Smooth muscle cell of the coronary artery (primary cell): ENCODE data around the gene PPIL1. TPM values are rescaled to one million over a fixed set of nuclear protein-coding genes. Genes with fewer than 3 reads are reported as not detected.

Experiments
- total RNA-seq: library from RNA; depleted of rRNA; stranded (reverse); fragments of >200 nt; gene quantifications from 2 replicates; pipeline ENCODE4 v1.2.3, GENCODE V29; 2014; ENCODE audit warnings: low replicate concordance

PPIL1 gene
- 5.7 and 26.2 TPM in 2 replicates for total RNA-seq

DNA sequence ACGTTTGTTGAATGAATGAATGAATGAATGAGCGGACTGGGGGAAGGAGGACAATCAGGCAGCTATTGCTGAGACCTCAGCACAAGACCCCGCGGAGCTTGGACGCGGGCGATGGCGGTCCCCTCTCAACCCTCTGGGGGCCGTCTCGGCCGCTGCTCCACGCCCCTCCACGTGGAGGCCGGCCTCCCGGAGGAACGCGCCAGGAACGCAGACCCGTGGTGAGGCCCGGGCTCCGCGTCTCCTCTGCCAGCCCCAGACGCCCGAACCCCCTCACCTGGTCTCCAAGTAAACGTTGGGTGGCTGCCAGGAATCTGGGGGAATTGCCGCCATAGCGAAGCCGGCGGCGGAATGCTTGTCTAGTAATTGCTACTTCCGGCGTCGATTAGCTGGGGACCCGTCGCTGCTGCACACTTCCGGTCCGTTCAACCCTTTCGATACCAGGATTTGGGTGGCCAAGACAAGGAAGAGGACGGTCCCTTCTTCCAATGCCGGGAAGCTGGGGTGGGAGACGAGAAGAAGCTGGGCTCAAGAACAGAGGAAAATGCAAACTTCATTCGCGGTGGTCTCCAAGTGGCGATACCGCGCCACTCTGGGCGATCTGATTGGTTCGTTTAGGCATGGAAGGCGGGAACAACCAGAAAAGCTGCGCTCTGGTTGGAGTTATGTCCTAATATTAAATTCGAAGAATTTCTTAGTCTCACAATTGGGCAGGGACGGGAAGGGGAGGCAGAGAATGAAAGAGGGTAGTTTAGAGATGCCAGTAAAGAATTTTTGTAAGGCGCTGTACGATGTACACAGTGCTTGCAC lies at the start of gene PPIL1:
Gene PPIL1 (minus strand): TSS at position 361 of the 807 bp plus-strand sequence. CDS start 31 bp downstream, at position 330.

DNA sequence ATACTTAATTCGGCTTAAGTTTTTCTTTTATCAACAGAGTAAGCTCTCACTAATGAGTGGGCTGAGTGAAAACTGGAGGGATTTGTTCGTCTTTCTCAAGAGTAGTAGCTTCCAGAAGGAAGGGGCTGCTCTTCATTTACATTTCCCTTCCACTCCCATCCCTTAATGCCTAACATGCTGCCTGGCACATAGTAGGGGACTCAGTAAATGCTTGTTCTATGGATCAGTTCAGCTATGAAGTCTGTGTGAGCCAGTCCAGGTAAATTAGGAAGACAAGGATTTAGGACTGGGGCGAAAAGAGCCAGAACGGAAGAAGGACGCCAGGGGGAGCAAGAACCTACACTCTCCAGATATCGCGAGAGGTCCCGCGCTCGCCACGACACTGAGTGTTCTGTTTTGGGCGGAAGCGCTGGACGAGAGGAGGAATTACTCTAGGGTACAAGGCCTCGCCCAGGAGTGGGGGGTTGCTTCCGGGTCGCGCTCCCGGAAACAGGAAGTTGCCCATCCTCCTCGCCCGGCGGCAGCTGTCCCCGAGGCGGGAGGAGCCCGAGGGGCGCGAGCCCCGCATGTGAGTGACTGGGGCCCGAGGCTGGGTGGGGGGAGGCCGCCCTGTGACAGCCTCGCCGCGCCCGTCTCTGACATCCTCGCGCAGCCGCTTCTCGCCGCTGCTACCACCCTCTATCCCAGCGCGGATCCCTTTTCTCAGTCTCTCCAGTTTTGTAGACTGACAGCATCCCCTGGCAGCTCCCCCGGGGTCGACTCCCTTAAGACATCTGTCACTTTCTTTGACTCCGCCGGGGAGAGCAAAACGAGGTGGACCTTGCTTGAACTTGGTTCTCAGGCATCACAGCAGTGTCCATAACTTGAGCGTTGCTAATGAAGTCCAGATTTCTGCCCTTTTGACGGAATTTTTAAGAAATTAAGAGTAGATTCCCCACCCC lies 11.1 kb upstream of the PPIL1 start, which contains the start of gene C6orf89:
Gene C6orf89 (plus strand): TSS at position 492 of the 941 bp plus-strand sequence. CDS start 13,493 bp downstream, outside the sequence.

GRCh38 chr6:36838896-36839748 lies 35.5 kb downstream of the PPIL1 start, which contains the start of gene CPNE5:
CPNE5 (minus strand) TSS chr6:36839444; CDS start chr6:36839377, 67 bp downstream.

Other genes starting within 250 kb of the PPIL1 start
- 268 and 362 TPM in 2 replicates for gene CDKN1A, start 196.1 kb downstream of the PPIL1 start, total RNA-seq
- under 0.01 TPM in 1 of 2 replicates, not detected in the other for gene RAB44, start 177.0 kb downstream of the PPIL1 start, total RNA-seq
- 0.08 TPM in 1 of 2 replicates, not detected in the other for gene CPNE5, start 35.4 kb downstream of the PPIL1 start, total RNA-seq
- 21.6 and 36.2 TPM in 2 replicates for gene C6orf89, start 11.1 kb upstream of the PPIL1 start, total RNA-seq
- gene PI16, start 79.9 kb upstream of the PPIL1 start, total RNA-seq, result under 0.01 and 18.0 TPM in 2 replicates
- gene MTCH1, start 111.4 kb upstream of the PPIL1 start, total RNA-seq, result 223 and 309 TPM in 2 replicates
- not detected in 2 replicates for gene FGD2, start 130.9 kb upstream of the PPIL1 start, total RNA-seq